GM21529 (cell line): ENCODE results near the gene HOXA6.

Experiments used
- ATAC-seq: cut with Tn5 transposase; IDR thresholded peaks from one replicate; pipeline ENCODE4 v1.9.1; 2021; ENCODE audit not compliant: unreplicated experiment

The HOXA6 gene

GRCh38 chr7:27162561-27163287 is 15.2 kb upstream of the HOXA6 start:
- ATAC-seq: no peak

- ATAC-seq: no peak
Measured at GRCh38 chr7:27161721-27162560, 14.4 kb upstream of the HOXA6 start.

GRCh38 chr7:27161214-27161720 is 13.7 kb upstream of the HOXA6 start:
- ATAC-seq: no peak

GRCh38 chr7:27160546-27161213 is 13.1 kb upstream of the HOXA6 start:
- ATAC-seq: peak; percentile 74

- no peak for ATAC-seq
Measured at GRCh38 chr7:27160145-27160545, 12.6 kb upstream of the HOXA6 start.

GRCh38 chr7:27159266-27160144 is 11.9 kb upstream of the HOXA6 start:
- ATAC-seq: no peak

- no peak for ATAC-seq
Measured at GRCh38 chr7:27158436-27159265, 11.1 kb upstream of the HOXA6 start.

GRCh38 chr7:27157702-27158431 is 10.3 kb upstream of the HOXA6 start:
- ATAC-seq: no peak

- no peak for ATAC-seq
Measured at GRCh38 chr7:27156916-27157701, 9.5 kb upstream of the HOXA6 start.

- ATAC-seq: no peak
Measured at GRCh38 chr7:27156508-27156898, 8.9 kb upstream of the HOXA6 start, which contains the start of gene HOXA7. HOXA7 (minus strand) TSS chr7:27156675; CDS start chr7:27156545, 130 bp downstream.

GRCh38 chr7:27155816-27156507 is 8.4 kb upstream of the HOXA6 start:
- no peak for ATAC-seq

GRCh38 chr7:27154901-27155815 is 7.6 kb upstream of the HOXA6 start:
- no peak for ATAC-seq

- no peak for ATAC-seq
Measured at GRCh38 chr7:27154369-27154768, 6.8 kb upstream of the HOXA6 start.

GRCh38 chr7:27153526-27153925 is 6.0 kb upstream of the HOXA6 start:
- no peak for ATAC-seq

GRCh38 chr7:27152816-27153442 is 5.4 kb upstream of the HOXA6 start:
- no peak for ATAC-seq
